ENCODE data around the gene IDI1. TPM values are rescaled to one million over a fixed set of nuclear protein-coding genes. Genes with fewer than 3 reads are reported as not detected.

The IDI1 gene
- total and polyA plus RNA-seq, 4 experiments from 2014 or later: 30.3 to 45.4 (median 38.8) TPM

DNA sequence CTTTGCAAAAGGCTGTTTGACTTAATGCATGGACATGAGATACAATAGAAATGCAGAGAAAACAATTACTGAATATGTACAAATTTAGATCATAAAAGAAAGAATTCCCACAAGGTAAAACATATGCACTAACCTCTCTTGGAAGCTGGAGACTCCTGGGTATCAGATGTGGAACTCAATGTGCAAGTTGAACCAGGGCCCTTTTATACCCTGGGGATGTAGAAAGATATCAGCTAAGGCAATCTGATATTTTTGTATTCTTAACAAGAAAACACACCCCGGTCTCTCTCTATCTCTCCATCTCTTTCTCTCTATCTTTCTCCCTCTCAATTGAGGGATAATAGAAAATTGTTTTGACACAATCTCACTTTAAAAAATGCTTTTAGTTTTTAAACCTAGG is 23.2 kb downstream of the IDI1 start, which contains the start of gene IDI2:
TSS of gene IDI2 (minus strand) at position 177 of the 400 bp plus-strand sequence. CDS start 1,136 bp downstream, outside the sequence.
- Histone ChIP-seq H3K9me3 (ENCODE audit: control insufficient read depth in 1 of 2, low read length in 2 of 2) (no peaks in the 10 kb centered on the region), H3K27ac (ENCODE audit: low read depth, low read length) (no peak within 1 kb of the TSS), H3K27me3 (ENCODE audit: insufficient read depth, low read length) (no peaks in the 10 kb centered on the region), H3K4me3 (ENCODE audit: low read length in 2 of 2) (no peak within 1 kb of the TSS), H3K4me1 (ENCODE audit: insufficient read depth, low read length) (no peaks in the 10 kb centered on the region), H3K36me3 (ENCODE audit: insufficient read depth, low read length) (no peaks in the 10 kb centered on the region)
- no peaks in the 10 kb centered on the region for H3K27me3 Mint-ChIP-seq
- intact Hi-C loops (cut with micrococcal nuclease): no loop called here
- DNase-seq: no peak
- ChIA-PET POLR2A (ENCODE audit: partially characterized antibody) (no interaction called here), CTCF (ENCODE audit: partially characterized antibody) (no interaction called here)
- no peaks in the 10 kb centered on the region for H3K9me3 Mint-ChIP-seq
- H3K27ac Mint-ChIP-seq: no peak within 1 kb of the TSS
- H3K36me3 Mint-ChIP-seq: peaks cover 1 to 12% of the 10 kb centered on the region in 2 donors
- H3K4me3 Mint-ChIP-seq: no peak within 1 kb of the TSS
- H3K4me1 Mint-ChIP-seq: no peaks in the 10 kb centered on the region

DNA sequence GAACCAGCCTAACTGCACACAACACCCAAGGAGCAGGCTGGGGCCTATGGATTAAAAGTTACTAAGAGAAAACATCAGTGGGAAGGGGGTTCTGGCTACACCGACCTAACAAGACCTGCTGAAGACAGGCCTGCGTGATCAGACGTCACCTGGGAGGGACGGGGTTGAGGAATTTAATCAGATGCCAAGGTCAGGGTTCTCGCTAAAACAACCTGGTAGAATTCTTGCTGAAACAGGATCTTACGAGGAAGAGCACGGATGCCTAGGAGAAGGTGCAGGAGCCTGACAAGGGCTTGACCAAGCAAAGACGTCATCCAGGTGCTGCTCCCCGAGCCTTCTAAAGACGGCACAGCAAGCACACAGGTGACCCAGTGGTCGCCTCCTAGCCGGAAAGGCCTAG is 24.8 kb downstream of the IDI1 start:
- no peaks in the 10 kb centered on the region for H3K4me1 Mint-ChIP-seq
- H3K9me3 Mint-ChIP-seq: no peaks in the 10 kb centered on the region
- no peak overlapping the region for H3K4me3 Mint-ChIP-seq
- H3K27me3 Mint-ChIP-seq: no peaks in the 10 kb centered on the region
- intact Hi-C loops (cut with micrococcal nuclease): no loop called here
- Histone ChIP-seq H3K36me3 (ENCODE audit: insufficient read depth, low read length) (no peaks in the 10 kb centered on the region), H3K27me3 (ENCODE audit: insufficient read depth, low read length) (no peaks in the 10 kb centered on the region), H3K9me3 (ENCODE audit: control insufficient read depth in 1 of 2, low read length in 2 of 2) (no peaks in the 10 kb centered on the region), H3K27ac (ENCODE audit: low read depth, low read length) (no peak overlapping the region), H3K4me3 (ENCODE audit: low read length in 2 of 2) (no peak overlapping the region), H3K4me1 (ENCODE audit: insufficient read depth, low read length) (no peaks in the 10 kb centered on the region)
- no peak overlapping the region for H3K27ac Mint-ChIP-seq
- ChIA-PET CTCF (ENCODE audit: partially characterized antibody) (no interaction called here), POLR2A (ENCODE audit: partially characterized antibody) (no interaction called here)
- DNase-seq: no peak
- H3K36me3 Mint-ChIP-seq: peaks cover 12 to 25% of the 10 kb centered on the region in 2 donors

DNA sequence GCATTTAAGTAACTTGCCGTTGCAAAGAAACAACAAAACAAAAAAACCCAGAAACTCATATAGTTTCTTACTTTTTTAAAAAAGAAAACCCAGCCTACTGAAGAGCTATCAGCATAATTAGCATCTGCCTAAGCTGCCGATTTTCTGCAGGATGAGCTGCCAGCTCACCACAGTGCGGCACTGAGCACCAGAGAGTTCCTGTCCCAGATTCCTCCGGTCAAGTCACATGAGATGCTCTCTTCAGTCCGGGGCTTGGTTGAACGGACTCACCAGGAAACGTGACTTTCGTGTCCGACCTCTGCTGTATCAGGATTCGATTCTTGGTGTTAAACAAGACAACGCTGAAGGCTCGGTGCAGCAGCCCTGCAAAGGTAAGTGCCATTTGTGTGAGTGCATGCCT is 26.5 kb downstream of the IDI1 start:
- Mint-ChIP-seq H3K4me1 (no peaks in the 10 kb centered on the region), H3K9me3 (no peaks in the 10 kb centered on the region), H3K27ac (no peak overlapping the region), H3K4me3 (no peak overlapping the region), H3K36me3 (peaks cover 23 to 36% of the 10 kb centered on the region in 2 donors), H3K27me3 (no peaks in the 10 kb centered on the region)
- POLR2A ChIA-PET (ENCODE audit: partially characterized antibody): no interaction called here
- CTCF ChIA-PET (ENCODE audit: partially characterized antibody): no interaction called here
- Histone ChIP-seq H3K4me3 (ENCODE audit: low read length in 2 of 2) (no peak overlapping the region), H3K27me3 (ENCODE audit: insufficient read depth, low read length) (no peaks in the 10 kb centered on the region), H3K9me3 (ENCODE audit: control insufficient read depth in 1 of 2, low read length in 2 of 2) (no peaks in the 10 kb centered on the region), H3K27ac (ENCODE audit: low read depth, low read length) (no peak overlapping the region), H3K36me3 (ENCODE audit: insufficient read depth, low read length) (peaks cover 5% of the 10 kb centered on the region), H3K4me1 (ENCODE audit: insufficient read depth, low read length) (no peaks in the 10 kb centered on the region)
- intact Hi-C loops (cut with micrococcal nuclease): no loop called here
- no peak for DNase-seq

DNA sequence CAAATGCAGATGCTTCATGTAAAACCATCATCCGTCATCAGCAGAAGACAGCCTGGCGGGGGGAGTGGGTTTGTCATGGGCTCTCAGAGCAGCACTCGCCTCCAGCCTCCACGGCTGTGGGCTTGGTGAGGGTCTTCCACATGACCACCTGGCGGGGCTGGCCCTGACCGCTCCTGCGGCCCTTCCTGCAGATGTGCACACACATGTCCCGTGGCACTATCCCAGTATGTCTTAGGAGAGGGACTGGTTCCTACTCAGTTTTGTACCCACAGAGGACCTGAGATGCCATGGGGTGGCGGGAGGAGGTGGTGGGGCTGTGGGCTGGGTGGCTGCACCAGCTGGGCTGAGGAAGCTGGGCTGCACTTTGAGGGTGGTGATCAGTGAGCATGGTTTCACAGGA is 28.0 kb downstream of the IDI1 start:
- no peaks in the 10 kb centered on the region for H3K9me3 ChIP-seq (ENCODE audit: control insufficient read depth in 1 of 2, low read length in 2 of 2)
- peaks cover 20% of the 10 kb centered on the region for H3K36me3 ChIP-seq (ENCODE audit: insufficient read depth, low read length)
- no peaks in the 10 kb centered on the region for H3K9me3 Mint-ChIP-seq
- no peak overlapping the region for H3K27ac Mint-ChIP-seq
- H3K4me1 Mint-ChIP-seq: no peaks in the 10 kb centered on the region
- no peak overlapping the region for H3K4me3 ChIP-seq (ENCODE audit: low read length in 2 of 2)
- ChIA-PET POLR2A (ENCODE audit: partially characterized antibody) (no interaction called here), CTCF (ENCODE audit: partially characterized antibody) (no interaction called here)
- intact Hi-C loops (cut with micrococcal nuclease): no loop called here
- no peak for DNase-seq
- H3K36me3 Mint-ChIP-seq: peaks cover 37 to 46% of the 10 kb centered on the region in 2 donors
- no peak overlapping the region for H3K4me3 Mint-ChIP-seq
- no peaks in the 10 kb centered on the region for H3K27me3 Mint-ChIP-seq
- H3K27ac ChIP-seq (ENCODE audit: low read depth, low read length): no peak overlapping the region
- no peaks in the 10 kb centered on the region for H3K4me1 ChIP-seq (ENCODE audit: insufficient read depth, low read length)
- no peaks in the 10 kb centered on the region for H3K27me3 ChIP-seq (ENCODE audit: insufficient read depth, low read length)

DNA sequence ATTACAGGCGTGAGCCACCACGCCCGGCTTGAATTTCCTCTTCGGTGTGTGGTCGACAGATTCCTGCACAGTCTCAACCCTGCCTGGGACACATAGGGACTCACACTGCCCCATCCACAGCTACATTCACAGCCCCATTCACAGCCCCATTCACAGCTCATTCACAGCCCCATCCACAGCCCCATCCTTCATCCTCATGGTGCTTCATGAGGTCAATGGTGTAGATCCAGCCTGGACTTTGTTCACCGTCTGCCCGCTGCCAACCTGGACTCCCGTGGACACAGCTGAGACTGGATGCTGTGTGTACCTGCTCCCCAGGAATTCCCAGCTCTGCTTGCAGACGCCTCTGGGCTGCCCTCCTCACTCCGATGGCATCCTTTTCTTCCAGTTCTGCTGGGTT is 28.5 kb downstream of the IDI1 start:
- H3K4me1 ChIP-seq (ENCODE audit: insufficient read depth, low read length): no peaks in the 10 kb centered on the region
- H3K9me3 ChIP-seq (ENCODE audit: control insufficient read depth in 1 of 2, low read length in 2 of 2): no peaks in the 10 kb centered on the region
- peak overlapping the region in 1 of 7 donors; percentile 23 for H3K27ac Mint-ChIP-seq
- ChIA-PET CTCF (ENCODE audit: partially characterized antibody) (no interaction called here), POLR2A (ENCODE audit: partially characterized antibody) (no interaction called here)
- no peaks in the 10 kb centered on the region for H3K27me3 Mint-ChIP-seq
- no peaks in the 10 kb centered on the region for H3K4me1 Mint-ChIP-seq
- H3K4me3 ChIP-seq (ENCODE audit: low read length in 2 of 2): no peak overlapping the region
- H3K27me3 ChIP-seq (ENCODE audit: insufficient read depth, low read length): no peaks in the 10 kb centered on the region
- intact Hi-C loops (cut with micrococcal nuclease): no loop called here
- no peak overlapping the region for H3K27ac ChIP-seq (ENCODE audit: low read depth, low read length)
- H3K36me3 Mint-ChIP-seq: peaks cover 42 to 45% of the 10 kb centered on the region in 2 donors
- H3K36me3 ChIP-seq (ENCODE audit: insufficient read depth, low read length): peaks cover 24% of the 10 kb centered on the region
- H3K4me3 Mint-ChIP-seq: no peak overlapping the region
- no peaks in the 10 kb centered on the region for H3K9me3 Mint-ChIP-seq
- no peak for DNase-seq

DNA sequence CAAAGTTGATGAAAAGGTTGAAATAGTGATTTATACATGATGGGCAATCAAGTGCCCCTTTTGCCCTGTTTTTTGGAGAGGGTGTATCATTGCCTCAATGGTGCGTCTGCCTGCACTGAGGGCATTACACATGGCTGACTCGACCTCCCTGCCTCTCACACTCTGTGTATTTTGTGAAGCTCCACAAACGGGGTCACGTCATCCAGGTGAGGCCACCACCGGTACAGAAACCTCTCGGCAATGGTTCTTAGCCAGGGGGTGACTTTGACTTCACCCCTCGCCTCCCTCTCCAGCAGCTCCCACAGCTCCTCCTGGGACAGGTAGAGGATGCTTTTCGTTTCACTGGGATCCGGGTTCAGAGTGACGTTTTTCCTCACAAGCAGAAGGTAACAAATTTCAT is 29.6 kb downstream of the IDI1 start:
- intact Hi-C loops (cut with micrococcal nuclease): no loop called here
- POLR2A ChIA-PET (ENCODE audit: partially characterized antibody): no interaction called here
- H3K36me3 Mint-ChIP-seq: peaks cover 46 to 48% of the 10 kb centered on the region in 2 donors

DNA sequence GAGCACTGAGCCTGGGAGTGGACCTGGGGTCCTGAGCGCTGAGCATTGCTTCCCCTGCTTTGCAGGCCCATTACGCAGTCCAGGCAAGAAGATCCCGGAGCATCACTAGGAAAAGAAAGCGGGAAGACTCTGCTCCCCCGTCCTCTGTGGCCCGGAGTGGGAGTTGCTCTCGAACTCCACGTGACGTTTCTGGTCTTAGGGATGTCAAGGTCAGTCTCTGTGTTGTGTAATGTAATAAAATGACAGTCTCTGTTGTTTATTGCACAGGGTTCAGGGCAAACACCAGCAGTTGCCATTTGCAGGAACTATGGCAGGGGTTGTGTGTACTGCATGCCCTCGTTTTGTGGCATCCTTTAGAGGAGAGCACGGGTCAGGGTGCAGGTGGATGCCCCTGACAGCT is 33.2 kb downstream of the IDI1 start:
- ChIA-PET CTCF (ENCODE audit: partially characterized antibody) (no interaction called here), POLR2A (ENCODE audit: partially characterized antibody) (no interaction called here)
- peaks cover 59% of the 10 kb centered on the region for H3K36me3 ChIP-seq (ENCODE audit: insufficient read depth, low read length)
- Mint-ChIP-seq H3K27ac (peak overlapping the region in 1 of 7 donors; percentile 59), H3K4me3 (no peak overlapping the region), H3K9me3 (no peaks in the 10 kb centered on the region), H3K36me3 (peaks cover 72 to 78% of the 10 kb centered on the region in 2 donors), H3K4me1 (peaks cover 0 to 1% (median 0%) of the 10 kb centered on the region in 4 donors), H3K27me3 (no peaks in the 10 kb centered on the region)
- H3K4me3 ChIP-seq (ENCODE audit: low read length in 2 of 2): no peak overlapping the region
- no peaks in the 10 kb centered on the region for H3K4me1 ChIP-seq (ENCODE audit: insufficient read depth, low read length)
- H3K9me3 ChIP-seq (ENCODE audit: control insufficient read depth in 1 of 2, low read length in 2 of 2): no peaks in the 10 kb centered on the region
- no peaks in the 10 kb centered on the region for H3K27me3 ChIP-seq (ENCODE audit: insufficient read depth, low read length)
- intact Hi-C loops (cut with micrococcal nuclease): no loop called here
- H3K27ac ChIP-seq (ENCODE audit: low read depth, low read length): no peak overlapping the region
- DNase-seq: no peak

More for the DNA sequence above, 29.6 kb downstream of the IDI1 start:
- no peak overlapping the region for H3K4me3 ChIP-seq (ENCODE audit: low read length in 2 of 2)
- no peak overlapping the region for H3K4me3 Mint-ChIP-seq
- no peaks in the 10 kb centered on the region for H3K9me3 ChIP-seq (ENCODE audit: control insufficient read depth in 1 of 2, low read length in 2 of 2)
- no peaks in the 10 kb centered on the region for H3K4me1 ChIP-seq (ENCODE audit: insufficient read depth, low read length)
- peaks cover 31% of the 10 kb centered on the region for H3K36me3 ChIP-seq (ENCODE audit: insufficient read depth, low read length)
- no peaks in the 10 kb centered on the region for H3K4me1 Mint-ChIP-seq
- DNase-seq: no peak
- peak overlapping the region in 3 of 7 donors; percentile 27 to 60 (median 60) for H3K27ac Mint-ChIP-seq
- no peaks in the 10 kb centered on the region for H3K27me3 Mint-ChIP-seq
- H3K27me3 ChIP-seq (ENCODE audit: insufficient read depth, low read length): no peaks in the 10 kb centered on the region
- H3K9me3 Mint-ChIP-seq: no peaks in the 10 kb centered on the region
- H3K27ac ChIP-seq (ENCODE audit: low read depth, low read length): no peak overlapping the region
- CTCF ChIA-PET (ENCODE audit: partially characterized antibody): no interaction called here

DNA sequence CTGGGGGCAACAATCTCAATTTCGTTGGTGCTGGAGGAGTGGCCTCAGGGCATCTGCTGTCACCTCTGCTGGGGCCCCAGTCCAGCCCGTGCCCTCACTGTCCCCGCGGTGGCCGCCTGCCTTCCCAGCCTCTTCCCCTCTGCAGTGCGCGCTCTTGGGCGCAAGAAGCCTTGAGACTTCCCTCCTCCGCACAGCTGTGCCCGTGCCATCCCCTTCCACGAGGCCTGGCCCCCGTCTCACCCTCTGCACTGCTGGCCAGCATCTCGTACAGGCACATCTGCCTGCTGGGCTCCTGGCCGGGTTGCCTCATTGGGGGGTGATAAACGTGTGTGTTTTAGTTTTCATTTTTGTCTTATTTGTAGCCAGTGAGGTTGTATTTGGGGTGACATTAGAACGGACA is 37.2 kb downstream of the IDI1 start:
- ChIA-PET POLR2A (ENCODE audit: partially characterized antibody) (no interaction called here), CTCF (ENCODE audit: partially characterized antibody) (no interaction called here)
- Histone ChIP-seq H3K27ac (ENCODE audit: low read depth, low read length) (no peak overlapping the region), H3K36me3 (ENCODE audit: insufficient read depth, low read length) (peaks cover 74% of the 10 kb centered on the region), H3K27me3 (ENCODE audit: insufficient read depth, low read length) (no peaks in the 10 kb centered on the region), H3K4me1 (ENCODE audit: insufficient read depth, low read length) (no peaks in the 10 kb centered on the region), H3K9me3 (ENCODE audit: control insufficient read depth in 1 of 2, low read length in 2 of 2) (no peaks in the 10 kb centered on the region), H3K4me3 (ENCODE audit: low read length in 2 of 2) (no peak overlapping the region)
- intact Hi-C loops (cut with micrococcal nuclease): no loop called here
- Mint-ChIP-seq H3K9me3 (no peaks in the 10 kb centered on the region), H3K4me3 (no peak overlapping the region), H3K27me3 (no peaks in the 10 kb centered on the region), H3K27ac (peak overlapping the region in 1 of 7 donors; percentile 37), H3K36me3 (peaks cover 69 to 80% of the 10 kb centered on the region in 2 donors), H3K4me1 (peaks cover 0 to 3% (median 1%) of the 10 kb centered on the region in 4 donors)
- no peak for DNase-seq
